GM12865 (cell line): ENCODE data around the gene BRD2.

Experiments
- DNase-seq: peaks from one replicate; pipeline ENCODE4 v3.0.0; 2010; ENCODE audit warnings: low read depth
- H3K4me3 ChIP-seq: 2 replicates; pipeline ENCODE4 v1.5.1; 2011; ENCODE audit warnings: mild to moderate bottlenecking, low read depth, low read length, control low read depth
- TF ChIP-seq, protein P1 (sequence below): IDR thresholded peaks from 2 replicates; pipeline ENCODE4 v1.5.1; 2011; ENCODE audit warnings: low read length, control low read depth, low read depth, inconsistent platforms; ENCODE audit not compliant: insufficient read depth; ENCODE audit errors: missing control alignments

Gene BRD2

DNA sequence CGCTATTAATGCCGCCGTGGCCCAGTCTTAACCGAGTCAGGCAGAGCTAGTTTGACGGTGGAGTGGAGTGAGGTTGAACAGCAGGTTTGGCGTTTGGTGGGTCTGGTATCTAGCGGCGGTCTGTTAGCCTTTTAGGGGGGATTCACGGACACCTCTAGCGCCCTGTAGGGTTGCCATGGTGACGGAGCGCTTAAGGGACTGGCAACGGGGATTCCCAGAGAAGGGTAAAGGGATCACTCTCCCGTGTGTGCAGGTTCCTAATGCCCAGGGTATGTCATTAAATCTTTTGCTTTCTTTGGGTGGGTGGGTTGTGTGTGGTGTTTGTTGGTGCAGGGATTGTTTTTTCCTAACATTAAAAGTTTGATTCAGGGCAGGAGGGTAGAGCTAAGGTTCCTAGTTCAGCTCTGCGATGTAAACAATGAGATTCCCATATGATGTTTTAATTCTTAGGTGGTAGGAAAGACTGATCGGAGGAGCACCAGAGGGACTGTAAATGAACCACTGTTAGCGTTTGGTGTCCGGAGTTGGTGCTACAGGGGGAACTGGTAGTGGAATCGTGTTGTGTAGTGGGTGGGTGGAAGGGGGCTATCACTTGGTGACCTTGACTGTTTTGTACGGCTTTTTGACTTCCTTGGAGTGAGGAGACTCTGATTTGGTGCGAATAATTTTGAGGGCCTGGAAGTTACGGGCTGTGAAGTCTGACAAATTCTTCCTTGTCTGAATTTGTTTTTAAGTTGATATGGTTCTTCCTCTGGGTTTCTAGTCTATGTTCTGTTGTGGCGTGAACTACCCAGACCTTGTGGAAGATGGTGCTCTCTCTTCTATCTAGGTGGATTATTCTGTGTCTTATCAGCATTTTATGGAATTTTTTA, 5.0 kb downstream of the BRD2 start:
- TF ChIP-seq, protein P1, sequence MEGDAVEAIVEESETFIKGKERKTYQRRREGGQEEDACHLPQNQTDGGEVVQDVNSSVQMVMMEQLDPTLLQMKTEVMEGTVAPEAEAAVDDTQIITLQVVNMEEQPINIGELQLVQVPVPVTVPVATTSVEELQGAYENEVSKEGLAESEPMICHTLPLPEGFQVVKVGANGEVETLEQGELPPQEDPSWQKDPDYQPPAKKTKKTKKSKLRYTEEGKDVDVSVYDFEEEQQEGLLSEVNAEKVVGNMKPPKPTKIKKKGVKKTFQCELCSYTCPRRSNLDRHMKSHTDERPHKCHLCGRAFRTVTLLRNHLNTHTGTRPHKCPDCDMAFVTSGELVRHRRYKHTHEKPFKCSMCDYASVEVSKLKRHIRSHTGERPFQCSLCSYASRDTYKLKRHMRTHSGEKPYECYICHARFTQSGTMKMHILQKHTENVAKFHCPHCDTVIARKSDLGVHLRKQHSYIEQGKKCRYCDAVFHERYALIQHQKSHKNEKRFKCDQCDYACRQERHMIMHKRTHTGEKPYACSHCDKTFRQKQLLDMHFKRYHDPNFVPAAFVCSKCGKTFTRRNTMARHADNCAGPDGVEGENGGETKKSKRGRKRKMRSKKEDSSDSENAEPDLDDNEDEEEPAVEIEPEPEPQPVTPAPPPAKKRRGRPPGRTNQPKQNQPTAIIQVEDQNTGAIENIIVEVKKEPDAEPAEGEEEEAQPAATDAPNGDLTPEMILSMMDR = no peak
- peak; percentile 78 for DNase-seq
- peak overlapping the region; percentile 88 for H3K4me3 ChIP-seq

DNA sequence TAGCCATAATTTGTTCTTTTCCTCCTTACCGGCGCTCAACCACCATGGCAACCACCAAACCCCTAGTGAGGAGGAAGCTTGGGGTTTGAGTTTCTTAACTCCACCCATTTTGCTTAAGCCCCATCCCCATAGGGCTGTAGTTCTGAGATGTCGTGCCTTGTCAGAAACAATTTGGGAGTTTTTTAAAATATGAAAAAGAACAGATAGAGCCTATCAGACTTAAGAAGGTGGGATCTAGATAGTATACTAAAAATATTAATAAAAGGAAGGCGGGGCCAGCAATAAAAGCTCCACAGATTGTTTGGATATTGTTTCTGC, 5.6 kb downstream of the BRD2 start:
- DNase-seq = peak; percentile 54
- peak overlapping the region; percentile 88 for H3K4me3 ChIP-seq
- TF ChIP-seq, protein P1 = no peak

DNA sequence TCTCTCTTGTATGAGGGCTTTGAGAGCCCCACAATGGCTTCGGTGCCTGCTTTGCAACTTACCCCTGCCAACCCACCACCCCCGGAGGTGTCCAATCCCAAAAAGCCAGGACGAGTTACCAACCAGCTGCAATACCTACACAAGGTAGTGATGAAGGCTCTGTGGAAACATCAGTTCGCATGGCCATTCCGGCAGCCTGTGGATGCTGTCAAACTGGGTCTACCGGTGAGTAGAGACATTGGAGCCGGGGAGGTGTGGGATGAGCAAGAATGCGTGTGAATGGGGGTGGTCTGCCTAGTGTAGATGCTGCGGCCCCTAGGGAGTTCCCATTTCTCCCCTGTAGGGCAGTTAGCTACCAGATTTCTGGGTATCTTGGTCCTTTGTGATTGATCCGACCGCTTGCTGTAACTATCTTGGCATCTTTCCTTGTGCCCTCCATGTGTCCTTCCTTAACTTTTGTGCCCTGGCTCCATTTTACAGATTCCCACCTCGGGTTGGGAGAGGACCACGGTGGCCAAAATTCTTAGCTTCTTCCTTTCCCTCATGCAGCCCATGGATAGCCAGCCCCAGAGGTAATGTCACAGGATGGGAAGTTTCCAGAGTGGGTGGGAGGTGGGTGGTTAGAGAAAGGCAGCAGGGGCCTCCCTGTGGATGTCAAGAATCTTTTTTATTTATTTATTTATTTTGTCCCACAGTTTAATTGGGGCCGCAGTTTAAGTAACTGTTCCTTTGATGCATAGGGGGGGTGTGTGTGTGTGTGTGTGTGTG, 6.3 kb downstream of the BRD2 start:
- TF ChIP-seq, protein P1 = no peak
- peak overlapping the region; percentile 88 for H3K4me3 ChIP-seq
- no peak for DNase-seq

DNA sequence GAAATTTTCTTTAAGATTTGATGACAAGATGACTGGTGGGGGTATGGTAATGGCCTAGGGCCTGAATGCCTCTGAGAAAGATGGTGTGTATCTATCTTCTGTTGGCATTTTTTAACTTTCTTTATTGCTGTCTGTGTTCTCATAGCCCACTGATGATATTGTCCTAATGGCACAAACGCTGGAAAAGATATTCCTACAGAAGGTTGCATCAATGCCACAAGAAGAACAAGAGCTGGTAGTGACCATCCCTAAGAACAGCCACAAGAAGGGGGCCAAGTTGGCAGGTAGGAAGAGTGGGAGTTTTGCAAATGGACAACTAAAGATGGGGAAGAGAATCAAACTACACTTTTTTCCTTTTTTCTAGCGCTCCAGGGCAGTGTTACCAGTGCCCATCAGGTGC, 7.5 kb downstream of the BRD2 start:
- TF ChIP-seq, protein P1 = no peak
- no peak overlapping the region for H3K4me3 ChIP-seq
- no peak for DNase-seq

DNA sequence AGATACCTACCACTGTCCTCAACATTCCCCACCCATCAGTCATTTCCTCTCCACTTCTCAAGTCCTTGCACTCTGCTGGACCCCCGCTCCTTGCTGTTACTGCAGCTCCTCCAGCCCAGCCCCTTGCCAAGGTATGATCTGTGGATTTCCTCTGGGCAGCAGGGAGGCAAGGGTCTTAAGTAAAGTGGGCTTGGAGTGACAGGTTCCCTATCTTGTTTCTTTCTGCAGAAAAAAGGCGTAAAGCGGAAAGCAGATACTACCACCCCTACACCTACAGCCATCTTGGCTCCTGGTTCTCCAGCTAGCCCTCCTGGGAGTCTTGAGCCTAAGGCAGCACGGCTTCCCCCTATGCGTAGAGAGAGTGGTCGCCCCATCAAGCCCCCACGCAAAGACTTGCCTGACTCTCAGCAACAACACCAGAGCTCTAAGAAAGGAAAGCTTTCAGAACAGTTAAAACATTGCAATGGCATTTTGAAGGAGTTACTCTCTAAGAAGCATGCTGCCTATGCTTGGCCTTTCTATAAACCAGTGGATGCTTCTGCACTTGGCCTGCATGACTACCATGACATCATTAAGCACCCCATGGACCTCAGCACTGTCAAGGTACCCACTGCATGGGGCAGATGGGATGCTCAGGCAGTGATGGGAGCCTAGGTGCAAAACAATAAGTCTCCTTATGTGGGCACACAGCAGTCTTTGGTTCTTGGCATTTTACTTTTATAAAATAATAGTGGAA, 8.1 kb downstream of the BRD2 start:
- TF ChIP-seq, protein P1 = no peak
- DNase-seq = no peak
- H3K4me3 ChIP-seq = no peak overlapping the region

DNA sequence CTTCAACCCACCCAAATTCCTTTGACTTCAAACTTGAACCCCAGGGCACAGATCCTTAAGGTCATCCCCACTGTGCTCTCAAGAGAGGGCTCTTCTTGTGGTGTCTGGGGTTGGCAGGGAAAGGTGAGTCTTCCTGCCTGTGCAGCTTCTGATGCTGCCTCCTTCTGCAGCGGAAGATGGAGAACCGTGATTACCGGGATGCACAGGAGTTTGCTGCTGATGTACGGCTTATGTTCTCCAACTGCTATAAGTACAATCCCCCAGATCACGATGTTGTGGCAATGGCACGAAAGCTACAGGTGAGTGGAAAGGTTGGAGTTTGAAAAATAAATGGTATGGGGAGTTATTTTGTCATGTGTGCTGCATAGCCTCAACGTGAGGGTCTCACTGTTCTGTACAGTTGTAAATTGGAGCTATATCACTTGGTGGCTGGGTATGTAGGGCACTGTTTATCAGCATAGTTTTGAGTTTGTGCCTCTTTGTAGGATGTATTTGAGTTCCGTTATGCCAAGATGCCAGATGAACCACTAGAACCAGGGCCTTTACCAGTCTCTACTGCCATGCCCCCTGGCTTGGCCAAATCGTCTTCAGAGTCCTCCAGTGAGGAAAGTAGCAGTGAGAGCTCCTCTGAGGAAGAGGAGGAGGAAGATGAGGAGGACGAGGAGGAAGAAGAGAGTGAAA, 9.0 kb downstream of the BRD2 start:
- no peak for DNase-seq
- H3K4me3 ChIP-seq = no peak overlapping the region
- TF ChIP-seq, protein P1 = no peak
